Neural cell (in vitro differentiated cells): ENCODE data around the gene IFT80. TPM values are rescaled to one million over a fixed set of nuclear protein-coding genes. Genes with fewer than 3 reads are reported as not detected.

Experiments
- H2AFZ ChIP-seq: fragments of 200-600, 300-800 bp; sonication (generic), shearing (Covaris generic); 2 replicates; pipeline ENCODE4 v1.6.0; 2014; ENCODE audit warnings: low read depth, mild to moderate bottlenecking, antibody characterized with exemption, low read length, moderate library complexity
- H3F3A ChIP-seq: fragments of 200-600 bp; shearing (Covaris generic); 2 replicates; pipeline ENCODE4 v1.6.1; 2016; ENCODE audit warnings: mild to moderate bottlenecking, moderate library complexity, mixed read lengths, antibody characterized with exemption, low read length; ENCODE audit not compliant: insufficient read depth, poor library complexity, severe bottlenecking
- H3K27ac ChIP-seq: fragments of 200-600, 300-800 bp; sonication (generic), shearing (Covaris generic); 2 replicates; pipeline ENCODE4 v1.5.1; 2014; ENCODE audit warnings: mild to moderate bottlenecking, low read length, moderate library complexity
- H3K27me3 ChIP-seq: fragments of 300-800, 200-600 bp; sonication (generic), shearing (Covaris generic); 2 replicates; pipeline ENCODE4 v1.6.0; 2014; ENCODE audit warnings: mild to moderate bottlenecking, low read depth, low read length, moderate library complexity; ENCODE audit not compliant: insufficient read depth
- H3K36me3 ChIP-seq: fragments of 300-800, 200-600 bp; sonication (generic), shearing (Covaris generic); 2 replicates; pipeline ENCODE4 v1.5.1; 2014; ENCODE audit warnings: mild to moderate bottlenecking, antibody characterized with exemption, low read length, moderate library complexity; ENCODE audit not compliant: insufficient read depth
- H3K4me2 ChIP-seq: fragments of 300-800, 200-600 bp; sonication (generic), shearing (Covaris generic); 2 replicates; pipeline ENCODE4 v1.6.0; 2014; ENCODE audit warnings: mild to moderate bottlenecking, low read length
- H3K4me3 ChIP-seq: fragments of 300-800, 200-600 bp; sonication (generic), shearing (Covaris generic); 2 replicates; pipeline ENCODE4 v1.5.1; 2014; ENCODE audit warnings: mild to moderate bottlenecking, low read length, moderate library complexity
- H3K79me2 ChIP-seq: fragments of 200-600 bp; shearing (Covaris generic); replicated peaks from 2 replicates; pipeline ENCODE4 v1.6.0; 2014; ENCODE audit warnings: mild to moderate bottlenecking, low read length, moderate library complexity; ENCODE audit not compliant: insufficient read depth
- H3K9ac ChIP-seq: fragments of 300-800, 200-600 bp; sonication (generic), shearing (Covaris generic); 2 replicates; pipeline ENCODE4 v1.6.1; 2016; ENCODE audit warnings: mild to moderate bottlenecking, low read length, mixed read lengths
- H3K9me2 ChIP-seq: fragments of 200-600 bp; shearing (Covaris generic); 2 replicates; pipeline ENCODE4 v1.6.1; 2016; ENCODE audit warnings: mild to moderate bottlenecking, low read length, mixed read lengths; ENCODE audit not compliant: insufficient read depth
- H3K9me3 ChIP-seq: fragments of 200-600, 300-800 bp; sonication (generic), shearing (Covaris generic); 2 replicates; pipeline ENCODE4 v1.6.1; 2016; ENCODE audit warnings: mild to moderate bottlenecking, mixed run types, low read length, moderate library complexity, mixed read lengths
- H4K20me1 ChIP-seq: fragments of 200-600 bp; shearing (Covaris generic); 2 replicates; pipeline ENCODE4 v1.6.1; 2016; ENCODE audit warnings: mild to moderate bottlenecking, mixed run types; ENCODE audit not compliant: insufficient read depth
- CTCF ChIP-seq: fragments of 450-650 bp; IDR thresholded peaks from 2 replicates; pipeline ENCODE4 v1.5.1; 2014; ENCODE audit warnings: antibody characterized with exemption, mild to moderate bottlenecking, moderate library complexity; ENCODE audit not compliant: poor library complexity, severe bottlenecking
- EP300 ChIP-seq: fragments of 450-650 bp; conservative IDR thresholded peaks from 2 replicates; pipeline ENCODE4 v1.6.1; 2014; ENCODE audit warnings: antibody characterized with exemption, mild to moderate bottlenecking, moderate library complexity; ENCODE audit not compliant: poor library complexity, severe bottlenecking
- EZH2 ChIP-seq: fragments of 200-600, 300-800 bp; shearing (Covaris generic), sonication (generic); IDR thresholded peaks from 2 replicates; pipeline ENCODE4 v1.6.1; 2014; ENCODE audit warnings: antibody characterized with exemption, low read length, borderline replicate concordance, mild to moderate bottlenecking; ENCODE audit not compliant: insufficient read depth, poor library complexity, severe bottlenecking
- MXI1 ChIP-seq: fragments of 450-650 bp; conservative IDR thresholded peaks from 2 replicates; pipeline ENCODE4 v1.6.1; 2014; ENCODE audit warnings: antibody characterized with exemption, mild to moderate bottlenecking; ENCODE audit not compliant: poor library complexity, severe bottlenecking
- POLR2AphosphoS5 ChIP-seq: IDR thresholded peaks from 2 replicates; pipeline ENCODE4 v1.6.1; 2012
- RAD21 ChIP-seq: fragments of 450-650 bp; conservative IDR thresholded peaks from 2 replicates; pipeline ENCODE4 v1.6.1; 2014; ENCODE audit warnings: antibody characterized with exemption, mild to moderate bottlenecking, moderate library complexity
- SMC3 ChIP-seq: fragments of 450-650 bp; conservative IDR thresholded peaks from 2 replicates; pipeline ENCODE4 v1.6.1; 2014; ENCODE audit warnings: antibody characterized with exemption, mild to moderate bottlenecking, moderate library complexity; ENCODE audit not compliant: poor library complexity
- TAF1 ChIP-seq: IDR thresholded peaks from 2 replicates; pipeline ENCODE4 v1.6.1; 2012; ENCODE audit warnings: low read depth
- polyA plus RNA-seq: library from polyadenylated mRNA; depleted of rRNA; stranded (reverse); fragments of >200 nt; gene quantifications from 2 replicates; pipeline ENCODE4 v1.2.3, GENCODE V29; 2014
- TF ChIP-seq, protein P1 (sequence below): IDR thresholded peaks from 2 replicates; pipeline ENCODE4 v1.6.1; 2012; ENCODE audit warnings: borderline replicate concordance

Gene IFT80
- polyA plus RNA-seq, 1 donor from 2014 or later = 59.9 TPM

GRCh38 chr3:160291290-160291908, 107.6 kb downstream of the IFT80 start:
- no peaks in the 10 kb centered on the region for H3K79me2 ChIP-seq
- no peaks in the 10 kb centered on the region for H3K27me3 ChIP-seq
- H3K9ac ChIP-seq = no peak overlapping the region
- no peak overlapping the region for H3K4me3 ChIP-seq
- H3K27ac ChIP-seq = no peak overlapping the region
- H4K20me1 ChIP-seq = no peaks in the 10 kb centered on the region
- H3K4me2 ChIP-seq = no peak overlapping the region
- H3K36me3 ChIP-seq = no peaks in the 10 kb centered on the region
- no peaks in the 10 kb centered on the region for H3K9me2 ChIP-seq
- H3K9me3 ChIP-seq = no peaks in the 10 kb centered on the region
- H2AFZ ChIP-seq = no peak overlapping the region
- no peaks in the 10 kb centered on the region for H3F3A ChIP-seq
- TF ChIP-seq EP300 = no peak

DNA sequence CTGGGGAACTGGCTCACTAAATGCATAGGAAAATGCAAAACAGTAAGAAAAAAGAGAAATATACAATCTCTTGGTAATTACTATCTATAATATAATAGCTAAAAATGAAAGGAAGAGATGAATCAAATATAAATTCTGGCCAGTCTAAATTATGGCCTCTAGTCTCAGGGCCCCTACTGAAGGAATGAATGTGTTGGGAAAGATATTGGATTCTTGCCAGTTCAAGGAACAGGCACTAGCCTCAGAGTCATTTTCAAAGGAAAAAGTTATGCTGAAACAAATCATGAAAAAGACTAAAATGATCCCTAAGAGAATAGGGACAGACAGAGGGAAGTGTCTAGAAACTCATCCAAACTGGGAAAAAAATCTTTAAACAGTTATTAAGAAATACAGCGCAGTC, 111.4 kb downstream of the IFT80 start:
- TF ChIP-seq MXI1 (no peak), EZH2 (no peak), EP300 (no peak), CTCF (no peak), TAF1 (no peak), RAD21 (no peak), SMC3 (no peak), POLR2AphosphoS5 (no peak)
- TF ChIP-seq, protein P1, sequence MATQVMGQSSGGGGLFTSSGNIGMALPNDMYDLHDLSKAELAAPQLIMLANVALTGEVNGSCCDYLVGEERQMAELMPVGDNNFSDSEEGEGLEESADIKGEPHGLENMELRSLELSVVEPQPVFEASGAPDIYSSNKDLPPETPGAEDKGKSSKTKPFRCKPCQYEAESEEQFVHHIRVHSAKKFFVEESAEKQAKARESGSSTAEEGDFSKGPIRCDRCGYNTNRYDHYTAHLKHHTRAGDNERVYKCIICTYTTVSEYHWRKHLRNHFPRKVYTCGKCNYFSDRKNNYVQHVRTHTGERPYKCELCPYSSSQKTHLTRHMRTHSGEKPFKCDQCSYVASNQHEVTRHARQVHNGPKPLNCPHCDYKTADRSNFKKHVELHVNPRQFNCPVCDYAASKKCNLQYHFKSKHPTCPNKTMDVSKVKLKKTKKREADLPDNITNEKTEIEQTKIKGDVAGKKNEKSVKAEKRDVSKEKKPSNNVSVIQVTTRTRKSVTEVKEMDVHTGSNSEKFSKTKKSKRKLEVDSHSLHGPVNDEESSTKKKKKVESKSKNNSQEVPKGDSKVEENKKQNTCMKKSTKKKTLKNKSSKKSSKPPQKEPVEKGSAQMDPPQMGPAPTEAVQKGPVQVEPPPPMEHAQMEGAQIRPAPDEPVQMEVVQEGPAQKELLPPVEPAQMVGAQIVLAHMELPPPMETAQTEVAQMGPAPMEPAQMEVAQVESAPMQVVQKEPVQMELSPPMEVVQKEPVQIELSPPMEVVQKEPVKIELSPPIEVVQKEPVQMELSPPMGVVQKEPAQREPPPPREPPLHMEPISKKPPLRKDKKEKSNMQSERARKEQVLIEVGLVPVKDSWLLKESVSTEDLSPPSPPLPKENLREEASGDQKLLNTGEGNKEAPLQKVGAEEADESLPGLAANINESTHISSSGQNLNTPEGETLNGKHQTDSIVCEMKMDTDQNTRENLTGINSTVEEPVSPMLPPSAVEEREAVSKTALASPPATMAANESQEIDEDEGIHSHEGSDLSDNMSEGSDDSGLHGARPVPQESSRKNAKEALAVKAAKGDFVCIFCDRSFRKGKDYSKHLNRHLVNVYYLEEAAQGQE = no peak
- Histone ChIP-seq H3K9ac (no peak overlapping the region), H3K4me2 (no peak overlapping the region), H3K9me2 (no peaks in the 10 kb centered on the region), H3K36me3 (no peaks in the 10 kb centered on the region), H4K20me1 (no peaks in the 10 kb centered on the region), H3K79me2 (no peaks in the 10 kb centered on the region), H3K27ac (no peak overlapping the region), H2AFZ (no peak overlapping the region), H3K9me3 (no peaks in the 10 kb centered on the region), H3K27me3 (no peaks in the 10 kb centered on the region), H3F3A (no peaks in the 10 kb centered on the region), H3K4me3 (no peak overlapping the region)

DNA sequence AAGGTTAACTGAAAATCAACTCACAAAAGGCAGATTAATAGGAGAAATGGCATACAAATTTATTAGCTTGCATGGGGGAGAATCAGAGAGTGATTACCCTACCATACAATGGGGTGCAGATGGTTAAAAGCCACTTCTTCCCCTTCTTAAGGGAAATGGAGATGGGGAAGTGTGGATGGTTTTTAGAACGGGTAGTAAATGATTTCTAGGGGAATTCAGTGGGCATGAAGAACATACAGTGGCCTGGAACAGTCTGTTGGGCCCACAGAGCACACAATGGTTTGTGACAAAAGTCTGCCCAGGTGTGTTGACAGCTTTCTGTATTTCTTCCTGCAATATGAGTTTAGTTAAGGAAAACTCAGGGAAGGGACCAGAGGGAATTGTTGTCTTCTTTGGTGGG, 112.8 kb downstream of the IFT80 start:
- no peaks in the 10 kb centered on the region for H3K9me3 ChIP-seq
- H3F3A ChIP-seq = no peaks in the 10 kb centered on the region
- no peaks in the 10 kb centered on the region for H3K27me3 ChIP-seq
- H3K4me3 ChIP-seq = no peak overlapping the region
- no peak overlapping the region for H3K4me2 ChIP-seq
- H4K20me1 ChIP-seq = no peaks in the 10 kb centered on the region
- no peak overlapping the region for H3K9ac ChIP-seq
- H3K79me2 ChIP-seq = no peaks in the 10 kb centered on the region
- no peaks in the 10 kb centered on the region for H3K9me2 ChIP-seq
- TF ChIP-seq CTCF (no peak), RAD21 (no peak), MXI1 (no peak), POLR2AphosphoS5 (no peak), SMC3 (no peak), EZH2 (no peak), EP300 (no peak), TAF1 (no peak)
- TF ChIP-seq, protein P1 = no peak
- H3K27ac ChIP-seq = no peak overlapping the region
- H3K36me3 ChIP-seq = no peaks in the 10 kb centered on the region
- H2AFZ ChIP-seq = no peak overlapping the region
